IPS-15b (cell line): Measurements from ENCODE around the gene CSNK1A1L.
A peak's percentile ranks its signal among the peaks of the same experiment; 100 is the strongest.

Experiments used
- H3K27me3 ChIP-seq: one replicate; pipeline ENCODE4 v1.6.1; 2013; ENCODE audit warnings: low read length; ENCODE audit not compliant: control insufficient read depth, insufficient read depth
- H3K36me3 ChIP-seq: one replicate; pipeline ENCODE4 v1.6.1; 2013; ENCODE audit warnings: low read length; ENCODE audit not compliant: control insufficient read depth, insufficient read depth
- H3K4me1 ChIP-seq: one replicate; pipeline ENCODE4 v1.6.1; 2013; ENCODE audit warnings: mild to moderate bottlenecking, low read length; ENCODE audit not compliant: control insufficient read depth, insufficient read depth
- H3K4me3 ChIP-seq: one replicate; pipeline ENCODE4 v1.5.1; 2013; ENCODE audit warnings: low read depth, low read length
- H3K9ac ChIP-seq: one replicate; pipeline ENCODE4 v1.6.1; 2013; ENCODE audit warnings: low read depth, mild to moderate bottlenecking, low read length
- H3K9me3 ChIP-seq: one replicate; pipeline ENCODE4 v1.6.1; 2013; ENCODE audit warnings: mild to moderate bottlenecking, low read length; ENCODE audit not compliant: control insufficient read depth, insufficient read depth

Gene CSNK1A1L

GRCh38 chr13:37075164-37075563 lies 30.3 kb downstream of the CSNK1A1L start:
- Histone ChIP-seq H3K36me3 (no peaks in the 10 kb centered on the region), H3K4me1 (no peaks in the 10 kb centered on the region), H3K4me3 (no peak overlapping the region), H3K9ac (no peak overlapping the region), H3K27me3 (no peaks in the 10 kb centered on the region), H3K9me3 (no peaks in the 10 kb centered on the region)

- H3K4me3 ChIP-seq = no peak overlapping the region
- H3K9me3 ChIP-seq = no peaks in the 10 kb centered on the region
- no peaks in the 10 kb centered on the region for H3K36me3 ChIP-seq
- no peak overlapping the region for H3K9ac ChIP-seq
- no peaks in the 10 kb centered on the region for H3K4me1 ChIP-seq
- H3K27me3 ChIP-seq = no peaks in the 10 kb centered on the region
These were observed 30.8 kb downstream of the CSNK1A1L start for GRCh38 chr13:37074703-37075102.

DNA sequence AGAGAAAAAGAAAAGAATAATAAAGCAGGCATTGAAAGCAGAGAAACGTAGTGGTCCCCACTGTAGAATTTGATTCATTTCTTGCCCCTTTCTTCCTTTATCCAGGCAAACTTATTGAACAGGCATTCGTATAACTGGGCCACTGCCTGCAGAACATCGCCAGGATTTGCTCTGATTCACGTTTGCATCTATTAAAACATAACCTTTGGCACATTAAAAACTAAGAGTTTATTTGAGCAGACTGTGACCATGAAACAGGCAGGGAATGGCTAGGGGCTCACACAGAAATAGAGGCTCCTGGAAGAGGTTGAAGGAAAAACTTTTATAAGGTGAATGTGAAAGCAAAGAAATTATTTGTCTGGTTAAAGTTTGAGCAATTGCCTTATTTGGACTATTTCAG lies 33.4 kb downstream of the CSNK1A1L start:
- no peaks in the 10 kb centered on the region for H3K9me3 ChIP-seq
- H3K27me3 ChIP-seq = no peaks in the 10 kb centered on the region
- no peak overlapping the region for H3K9ac ChIP-seq
- no peak overlapping the region for H3K4me3 ChIP-seq
- no peaks in the 10 kb centered on the region for H3K4me1 ChIP-seq
- H3K36me3 ChIP-seq = no peaks in the 10 kb centered on the region

DNA sequence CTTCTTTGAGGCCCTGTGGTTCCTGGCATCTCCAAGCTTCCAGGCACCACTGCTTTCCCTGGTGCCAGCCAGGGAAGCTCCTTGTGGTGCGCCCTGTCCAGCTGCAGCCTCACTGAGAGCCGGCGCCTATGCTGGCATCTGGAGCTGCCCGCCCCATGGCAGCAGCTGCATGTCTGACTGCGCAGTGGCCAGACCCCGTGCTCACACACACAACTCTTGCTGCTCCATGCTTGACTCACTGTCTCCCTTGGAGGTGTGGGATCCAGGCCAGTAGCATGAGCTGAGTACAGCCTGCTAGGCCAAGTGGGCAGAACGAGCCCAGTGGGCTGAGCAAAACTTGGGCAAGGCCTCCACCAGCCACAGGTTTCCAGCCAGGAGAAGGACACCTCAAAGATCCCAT lies 34.5 kb downstream of the CSNK1A1L start:
- Histone ChIP-seq H3K36me3 (no peaks in the 10 kb centered on the region), H3K4me3 (no peak overlapping the region), H3K27me3 (no peaks in the 10 kb centered on the region), H3K4me1 (peaks cover 4% of the 10 kb centered on the region), H3K9ac (no peak overlapping the region), H3K9me3 (no peaks in the 10 kb centered on the region)

DNA sequence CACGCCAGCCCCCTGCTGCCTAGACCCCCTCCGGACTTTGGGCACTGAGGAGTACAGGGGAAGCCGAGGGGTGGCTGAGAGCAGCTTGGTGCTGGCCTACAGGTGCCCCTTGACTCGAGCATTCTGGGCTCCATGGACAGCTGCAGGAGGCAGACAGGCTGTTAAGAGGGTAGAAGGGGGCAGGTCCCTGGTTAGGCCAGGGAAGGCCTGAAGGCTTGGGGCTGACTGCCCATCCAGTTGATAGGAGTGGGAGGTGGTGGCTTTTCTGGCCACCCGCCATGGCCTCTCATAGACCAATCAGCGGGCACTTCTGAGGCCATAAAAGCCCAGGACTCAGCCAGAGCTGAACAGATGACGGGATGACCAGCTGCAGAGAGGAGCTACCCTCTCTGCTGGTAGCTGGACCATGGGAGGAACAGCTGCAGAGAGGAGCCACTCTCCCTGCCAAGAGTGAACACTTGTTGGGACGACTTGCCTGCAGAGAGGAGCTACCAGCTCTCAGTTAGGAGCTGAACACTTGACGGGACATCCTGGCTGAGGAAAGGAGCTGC lies 35.2 kb downstream of the CSNK1A1L start:
- no peak overlapping the region for H3K9ac ChIP-seq
- H3K27me3 ChIP-seq = no peaks in the 10 kb centered on the region
- peaks cover 4% of the 10 kb centered on the region for H3K4me1 ChIP-seq
- no peaks in the 10 kb centered on the region for H3K36me3 ChIP-seq
- H3K4me3 ChIP-seq = no peak overlapping the region
- no peaks in the 10 kb centered on the region for H3K9me3 ChIP-seq

DNA sequence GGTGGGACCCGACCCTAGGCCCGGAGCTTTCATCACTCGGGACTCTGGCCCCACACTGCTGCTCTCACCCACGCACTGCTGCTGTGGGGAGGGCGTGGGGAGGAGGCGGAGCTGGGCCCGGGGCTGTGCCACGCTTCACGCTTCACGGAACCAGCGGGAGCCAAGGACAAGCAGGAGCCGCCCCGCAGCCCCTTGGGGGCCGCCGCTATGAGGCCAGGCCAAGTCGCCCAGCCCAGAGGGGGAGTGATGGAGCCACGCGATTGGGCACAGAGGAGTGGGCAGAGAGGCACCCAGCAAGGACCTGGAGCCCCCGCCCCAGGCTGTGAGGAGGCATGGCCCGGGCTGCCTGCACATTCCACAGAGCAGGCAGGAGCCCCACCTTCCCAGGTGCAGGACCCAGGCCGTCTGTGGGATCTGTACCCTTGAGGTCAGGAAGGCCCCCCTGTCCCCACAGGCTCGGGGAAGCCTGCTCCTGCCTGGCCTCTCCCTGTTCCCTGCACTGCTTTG lies 35.8 kb downstream of the CSNK1A1L start:
- H3K36me3 ChIP-seq = no peaks in the 10 kb centered on the region
- no peak overlapping the region for H3K4me3 ChIP-seq
- H3K9ac ChIP-seq = no peak overlapping the region
- peaks cover 4% of the 10 kb centered on the region for H3K4me1 ChIP-seq
- no peaks in the 10 kb centered on the region for H3K9me3 ChIP-seq
- H3K27me3 ChIP-seq = no peaks in the 10 kb centered on the region

- H3K9me3 ChIP-seq = no peaks in the 10 kb centered on the region
- H3K4me1 ChIP-seq = peaks cover 4% of the 10 kb centered on the region
- H3K9ac ChIP-seq = no peak overlapping the region
- no peak overlapping the region for H3K4me3 ChIP-seq
- H3K27me3 ChIP-seq = no peaks in the 10 kb centered on the region
- no peaks in the 10 kb centered on the region for H3K36me3 ChIP-seq
These were observed 36.5 kb downstream of the CSNK1A1L start for GRCh38 chr13:37068962-37069361.

DNA sequence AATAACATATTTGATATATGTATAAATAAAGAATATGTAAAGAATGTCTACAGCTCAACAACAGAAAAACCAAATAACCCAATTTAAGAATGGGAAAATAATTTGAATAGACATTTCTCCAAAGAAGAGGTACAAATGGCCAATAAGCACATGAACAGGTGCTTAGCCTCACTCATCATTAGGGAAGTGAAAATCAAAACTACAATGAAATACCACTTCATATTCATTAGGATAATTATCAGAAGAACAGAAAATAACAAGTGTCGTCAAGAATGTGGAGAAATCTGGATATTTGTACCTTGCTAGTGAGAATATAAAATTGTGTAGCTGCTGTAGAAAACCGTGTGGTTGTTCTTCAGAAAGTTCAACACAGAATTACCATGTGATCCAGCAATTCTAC lies 37.6 kb downstream of the CSNK1A1L start:
- peaks cover 4% of the 10 kb centered on the region for H3K4me1 ChIP-seq
- H3K4me3 ChIP-seq = no peak overlapping the region
- no peaks in the 10 kb centered on the region for H3K36me3 ChIP-seq
- H3K9ac ChIP-seq = no peak overlapping the region
- H3K9me3 ChIP-seq = no peaks in the 10 kb centered on the region
- H3K27me3 ChIP-seq = no peaks in the 10 kb centered on the region

DNA sequence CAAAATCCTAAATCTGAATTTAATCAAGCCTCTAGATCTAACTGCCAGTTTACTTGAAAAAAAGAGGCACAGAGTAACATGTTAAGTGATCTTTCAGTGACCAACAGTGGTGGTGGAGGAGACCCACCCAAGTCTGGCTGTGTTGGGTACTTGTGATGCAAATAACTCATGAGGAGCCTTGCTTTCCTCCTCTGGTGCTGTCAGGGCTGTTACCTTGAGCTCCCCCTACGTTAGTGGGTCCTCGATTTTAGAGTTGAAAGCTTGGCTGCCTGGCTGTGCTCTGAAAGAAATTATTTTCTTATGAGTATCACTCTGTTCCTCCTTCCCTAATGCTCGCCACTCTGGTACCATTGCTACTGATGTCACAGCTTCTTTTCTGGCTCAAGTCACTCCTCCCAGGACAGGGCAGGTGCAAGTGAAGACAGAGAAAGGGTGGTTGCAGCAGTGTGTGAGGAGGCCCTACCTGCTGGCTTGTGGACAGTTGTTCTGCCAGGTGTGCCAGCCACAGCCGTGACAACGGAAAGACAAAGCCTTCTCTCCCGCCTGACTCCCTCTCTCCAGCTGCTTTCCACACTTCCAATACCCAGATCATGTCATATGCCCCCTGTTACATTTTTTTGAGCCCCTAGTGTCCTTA lies 39.5 kb downstream of the CSNK1A1L start:
- Histone ChIP-seq H3K4me1 (peaks cover 4% of the 10 kb centered on the region), H3K27me3 (no peaks in the 10 kb centered on the region), H3K4me3 (no peak overlapping the region), H3K9me3 (no peaks in the 10 kb centered on the region), H3K9ac (no peak overlapping the region), H3K36me3 (no peaks in the 10 kb centered on the region)

GRCh38 chr13:37059848-37060192 lies 45.6 kb downstream of the CSNK1A1L start:
- Histone ChIP-seq H3K9me3 (no peaks in the 10 kb centered on the region), H3K27me3 (no peaks in the 10 kb centered on the region), H3K4me1 (peaks cover 2% of the 10 kb centered on the region), H3K4me3 (peak overlapping the region; percentile 94), H3K9ac (no peak overlapping the region), H3K36me3 (peaks cover 4% of the 10 kb centered on the region)

GRCh38 chr13:37058910-37059847 lies 46.3 kb downstream of the CSNK1A1L start, which contains the start of gene SUPT20H:
TSS of gene SUPT20H (minus strand) at chr13:37059688. CDS start at chr13:37051490, 8,198 bp downstream.
- peaks cover 2% of the 10 kb centered on the region for H3K4me1 ChIP-seq
- peak within 1 kb of the TSS; percentile 94 for H3K4me3 ChIP-seq
- H3K9me3 ChIP-seq = no peaks in the 10 kb centered on the region
- H3K27me3 ChIP-seq = no peaks in the 10 kb centered on the region
- H3K9ac ChIP-seq = peak within 1 kb of the TSS; percentile 92
- peaks cover 4% of the 10 kb centered on the region for H3K36me3 ChIP-seq
